Keratinocyte (primary cell): ENCODE results near the gene MROH2A. TPM values are rescaled to one million over a fixed set of nuclear protein-coding genes. Genes with fewer than 3 reads are reported as not detected.

ENCODE experiments used
- DNase-seq: peaks from one replicate; pipeline ENCODE4 v3.0.0-alpha.2; 2011; ENCODE audit warnings: low read depth, missing footprints, low spot score
- FAIRE-seq: peaks from 2 replicates; lab custom pipeline; 2011; peaks lifted over from hg19 to GRCh38; lab: Jason Lieb, UNC
- H2AFZ ChIP-seq: 2 replicates; pipeline ENCODE4 v1.6.0; 2012; ENCODE audit warnings: low read length, control low read depth, inconsistent platforms; ENCODE audit not compliant: control insufficient read depth
- H3K27ac ChIP-seq: 2 replicates; pipeline ENCODE4 v1.5.1; 2011; ENCODE audit warnings: low read length; ENCODE audit not compliant: control insufficient read depth, insufficient read depth
- H3K27me3 ChIP-seq: 3 replicates; pipeline ENCODE4 v1.6.0; 2011; ENCODE audit warnings: low read length; ENCODE audit not compliant: control insufficient read depth, insufficient read depth; ENCODE audit errors: extremely low read depth
- H3K36me3 ChIP-seq, 2 experiments: 2 replicates in 1 of 2; 3 replicates in 1 of 2; pipeline ENCODE4 v1.5.1; 2011; ENCODE audit warnings: low read length in 2 of 2, mild to moderate bottlenecking in 1 of 2; ENCODE audit not compliant: control insufficient read depth in 2 of 2, insufficient read depth in 2 of 2; ENCODE audit errors: extremely low read depth in 1 of 2
- H3K4me1 ChIP-seq: 3 replicates; pipeline ENCODE4 v1.5.1; 2011; ENCODE audit warnings: low read length; ENCODE audit not compliant: control insufficient read depth, insufficient read depth; ENCODE audit errors: extremely low read depth
- H3K4me2 ChIP-seq: 3 replicates; pipeline ENCODE4 v1.6.0; 2011; ENCODE audit warnings: low read depth, low read length; ENCODE audit not compliant: control insufficient read depth, insufficient read depth; ENCODE audit errors: extremely low read depth
- H3K4me3 ChIP-seq, 3 experiments: fragments of 200-600 bp in 1 of 3; sonication (generic) in 1 of 3; 2 replicates in 2 of 3; 3 replicates in 1 of 3; pipeline ENCODE4 v1.5.1; 2011 to 2016; ENCODE audit warnings: low read length in 3 of 3, mild to moderate bottlenecking in 3 of 3, control low read depth in 2 of 3, inconsistent platforms in 1 of 3, low read depth in 1 of 3, mixed read lengths in 1 of 3, mixed run types in 1 of 3, moderate library complexity in 1 of 3; ENCODE audit not compliant: control insufficient read depth in 2 of 3, insufficient read depth in 2 of 3; ENCODE audit errors: extremely low read depth in 1 of 3
- H3K79me2 ChIP-seq: 2 replicates; pipeline ENCODE4 v1.6.0; 2012; ENCODE audit warnings: low read length; ENCODE audit not compliant: control insufficient read depth, insufficient read depth
- H3K9ac ChIP-seq: 3 replicates; pipeline ENCODE4 v1.6.0; 2011; ENCODE audit warnings: low read length; ENCODE audit not compliant: control insufficient read depth, insufficient read depth; ENCODE audit errors: extremely low read depth
- H3K9me1 ChIP-seq: 3 replicates; pipeline ENCODE4 v1.6.0; 2011; ENCODE audit warnings: low read length; ENCODE audit not compliant: control insufficient read depth, insufficient read depth; ENCODE audit errors: extremely low read depth
- H3K9me3 ChIP-seq: 2 replicates; pipeline ENCODE4 v1.5.1; 2012; ENCODE audit warnings: low read depth, low read length; ENCODE audit not compliant: control insufficient read depth
- H4K20me1 ChIP-seq: 3 replicates; pipeline ENCODE4 v1.6.0; 2011; ENCODE audit warnings: low read length; ENCODE audit not compliant: control insufficient read depth, insufficient read depth; ENCODE audit errors: extremely low read depth
- EZH2 ChIP-seq: IDR thresholded peaks from one replicate; pipeline ENCODE4 v1.6.1; 2012; ENCODE audit warnings: inconsistent platforms, mild to moderate bottlenecking, low read length, moderate library complexity
- dilution Hi-C: fragments of 300-500 bp; cut with MboI; formaldehyde crosslinking; loops from one replicate; pipeline ENCODE4 v1.7.0; 2020; ENCODE audit warnings: low sequenced_read_pairs; ENCODE audit not compliant: extremely low pct_ligation_motif_present
- polyA plus RNA-seq, 5 experiments: library from polyadenylated mRNA; depleted of rRNA in 3 of 5; stranded (reverse) in 3 of 5; stranded (forward) in 1 of 5; unstranded in 1 of 5; fragments of >200 nt; gene quantifications; 1 replicate in 1 of 5; 2 replicates in 3 of 5; 3 replicates in 1 of 5; pipeline versions ENCODE4 v1.2.1 to v1.2.3, GENCODE V29; 2011 to 2012; ENCODE audit warnings: missing spikeins in 2 of 5, low read depth in 1 of 5, low replicate concordance in 1 of 5
- TF ChIP-seq, protein P1 (sequence below), 3 experiments: IDR thresholded peaks in 1 of 3; conservative IDR thresholded peaks in 1 of 3; optimal IDR thresholded peaks in 1 of 3; 2 replicates in 2 of 3; 3 replicates in 1 of 3; pipeline versions ENCODE3 to v1.5.1; 2011; ENCODE audit warnings: low read length in 3 of 3, mild to moderate bottlenecking in 3 of 3, moderate library complexity in 2 of 3, control low read depth in 1 of 3, inconsistent platforms in 1 of 3; ENCODE audit not compliant: insufficient read depth in 2 of 3; ENCODE audit errors: extremely low read depth in 1 of 3

MROH2A gene
- polyA plus RNA-seq, 1 donor (not counting 4 experiments of a cell fraction or from before 2014, with no cell fraction given) = 0.33 TPM

- FAIRE-seq = no peak
- no peak overlapping the region for H3K4me3 ChIP-seq
- no peak for DNase-seq
Measured at GRCh38 chr2:233855345-233855744, 77.2 kb downstream of the MROH2A start.

DNA sequence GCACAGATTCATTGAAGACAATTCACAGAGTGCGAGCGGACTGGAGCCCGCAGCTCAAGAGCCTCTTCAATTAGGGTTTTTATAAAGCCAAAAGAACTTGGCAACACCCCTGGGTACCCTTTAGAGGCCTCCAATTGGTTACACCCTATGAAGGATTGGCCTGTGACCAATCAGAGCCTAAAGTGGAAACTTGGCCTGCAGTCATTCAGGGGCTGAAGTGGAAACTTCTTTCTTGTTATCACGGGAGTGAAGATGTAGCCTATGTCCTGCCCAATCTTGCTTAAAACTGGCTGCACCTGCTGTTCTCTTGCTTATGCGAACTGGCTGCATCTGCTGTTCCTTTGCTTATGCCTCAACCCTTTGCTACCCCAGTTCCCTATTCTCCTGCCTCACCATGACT, 78.1 kb downstream of the MROH2A start:
- FAIRE-seq (no peak), DNase-seq (no peak)
- Histone ChIP-seq H3K4me2 (no peak overlapping the region), H3K79me2 (peaks cover 30% of the 10 kb centered on the region), H3K4me3 (no peak overlapping the region), H3K4me1 (peaks cover 21% of the 10 kb centered on the region), H2AFZ (no peak overlapping the region), H3K9ac (no peak overlapping the region), H4K20me1 (no peaks in the 10 kb centered on the region), H3K36me3 (no peaks in the 10 kb centered on the region), H3K9me3 (no peaks in the 10 kb centered on the region), H3K27ac (no peak overlapping the region), H3K9me1 (no peaks in the 10 kb centered on the region), H3K27me3 (no peaks in the 10 kb centered on the region)
- TF ChIP-seq, protein P1, sequence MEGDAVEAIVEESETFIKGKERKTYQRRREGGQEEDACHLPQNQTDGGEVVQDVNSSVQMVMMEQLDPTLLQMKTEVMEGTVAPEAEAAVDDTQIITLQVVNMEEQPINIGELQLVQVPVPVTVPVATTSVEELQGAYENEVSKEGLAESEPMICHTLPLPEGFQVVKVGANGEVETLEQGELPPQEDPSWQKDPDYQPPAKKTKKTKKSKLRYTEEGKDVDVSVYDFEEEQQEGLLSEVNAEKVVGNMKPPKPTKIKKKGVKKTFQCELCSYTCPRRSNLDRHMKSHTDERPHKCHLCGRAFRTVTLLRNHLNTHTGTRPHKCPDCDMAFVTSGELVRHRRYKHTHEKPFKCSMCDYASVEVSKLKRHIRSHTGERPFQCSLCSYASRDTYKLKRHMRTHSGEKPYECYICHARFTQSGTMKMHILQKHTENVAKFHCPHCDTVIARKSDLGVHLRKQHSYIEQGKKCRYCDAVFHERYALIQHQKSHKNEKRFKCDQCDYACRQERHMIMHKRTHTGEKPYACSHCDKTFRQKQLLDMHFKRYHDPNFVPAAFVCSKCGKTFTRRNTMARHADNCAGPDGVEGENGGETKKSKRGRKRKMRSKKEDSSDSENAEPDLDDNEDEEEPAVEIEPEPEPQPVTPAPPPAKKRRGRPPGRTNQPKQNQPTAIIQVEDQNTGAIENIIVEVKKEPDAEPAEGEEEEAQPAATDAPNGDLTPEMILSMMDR (optimal IDR thresholded peaks at IDR 0.05 in 1 of 3, IDR thresholded peaks at IDR 0.05 in 1 of 3, conservative IDR thresholded peaks at IDR 0.05 in 1 of 3; ENCODE audit: extremely low read depth in 1 of 3, insufficient read depth in 2 of 3, low read length in 3 of 3) = no peak
- no peak for TF ChIP-seq EZH2
- dilution Hi-C loops = no loop called here

More at GRCh38 chr2:233855345-233855744, 77.2 kb downstream of the MROH2A start:
- dilution Hi-C loops = no loop called here
- Histone ChIP-seq H3K27me3 (no peaks in the 10 kb centered on the region), H2AFZ (no peak overlapping the region), H4K20me1 (no peaks in the 10 kb centered on the region), H3K27ac (no peak overlapping the region), H3K4me1 (peaks cover 21% of the 10 kb centered on the region), H3K9me1 (no peaks in the 10 kb centered on the region), H3K9ac (peak overlapping the region; percentile 71), H3K9me3 (no peaks in the 10 kb centered on the region), H3K36me3 (peaks cover 0 to 7% of the 10 kb centered on the region in 2 experiments), H3K79me2 (peaks cover 38% of the 10 kb centered on the region), H3K4me2 (peak overlapping the region; percentile 79)
- no peak for TF ChIP-seq EZH2
- TF ChIP-seq, protein P1 (optimal IDR thresholded peaks at IDR 0.05 in 1 of 3, IDR thresholded peaks at IDR 0.05 in 1 of 3, conservative IDR thresholded peaks at IDR 0.05 in 1 of 3; ENCODE audit: extremely low read depth in 1 of 3, insufficient read depth in 2 of 3, low read length in 3 of 3) = no peak
